Osteoblast (primary cell): ENCODE results near the gene AKAP11. TPM values are rescaled to one million over a fixed set of nuclear protein-coding genes. Genes with fewer than 3 reads are reported as not detected.

Source experiments
- DNase-seq: peaks from one replicate; pipeline ENCODE4 v3.0.0; 2011; ENCODE audit warnings: low spot score, mixed read lengths; ENCODE audit not compliant: insufficient read length; ENCODE audit errors: missing footprints
- H2AFZ ChIP-seq: 2 replicates; pipeline ENCODE4 v1.6.0; 2011; ENCODE audit warnings: mild to moderate bottlenecking, low read length
- H3K27ac ChIP-seq: 2 replicates; pipeline ENCODE4 v1.5.1; 2011; ENCODE audit warnings: mild to moderate bottlenecking, low read depth, low read length, moderate library complexity
- H3K27me3 ChIP-seq: 2 replicates; pipeline ENCODE4 v1.6.0; 2012; ENCODE audit warnings: mild to moderate bottlenecking, control low read depth, inconsistent platforms, low read length, moderate library complexity; ENCODE audit not compliant: insufficient read depth
- H3K36me3 ChIP-seq: 2 replicates; pipeline ENCODE4 v1.5.1; 2011; ENCODE audit warnings: mild to moderate bottlenecking, low read length, control low read depth, moderate library complexity; ENCODE audit not compliant: insufficient read depth
- H3K4me1 ChIP-seq: 2 replicates; pipeline ENCODE4 v1.5.1; 2011; ENCODE audit warnings: mild to moderate bottlenecking, low read length, control low read depth, moderate library complexity; ENCODE audit not compliant: insufficient read depth
- H3K4me2 ChIP-seq: 2 replicates; pipeline ENCODE4 v1.6.0; 2011; ENCODE audit warnings: mild to moderate bottlenecking, low read length; ENCODE audit not compliant: insufficient read depth
- H3K4me3 ChIP-seq: fragments of 200-600 bp; sonication (generic); 3 replicates; pipeline ENCODE4 v1.5.1; 2012; ENCODE audit warnings: mild to moderate bottlenecking, low read length, inconsistent platforms; ENCODE audit not compliant: insufficient read depth
- H3K79me2 ChIP-seq: 2 replicates; pipeline ENCODE4 v1.6.0; 2012; ENCODE audit warnings: mild to moderate bottlenecking, low read length, control low read depth, inconsistent platforms; ENCODE audit not compliant: insufficient read depth
- H3K9me3 ChIP-seq: 2 replicates; pipeline ENCODE4 v1.5.1; 2011; ENCODE audit warnings: low read depth, low read length, control low read depth
- H4K20me1 ChIP-seq: 2 replicates; pipeline ENCODE4 v1.6.0; 2012; ENCODE audit warnings: mild to moderate bottlenecking, low read length, control low read depth; ENCODE audit not compliant: insufficient read depth
- total RNA-seq: library from RNA; depleted of rRNA; stranded (reverse); fragments of >200 nt; gene quantifications from 2 replicates; pipeline ENCODE4 v1.2.3, GENCODE V29; 2012
- TF ChIP-seq, protein P1 (sequence below): IDR thresholded peaks from 2 replicates; pipeline ENCODE4 v1.5.1; 2011; ENCODE audit warnings: mild to moderate bottlenecking, low read depth, low read length, moderate library complexity; ENCODE audit errors: extremely low read depth

The AKAP11 gene
- total RNA-seq, 1 donor: 29.3 TPM

DNA sequence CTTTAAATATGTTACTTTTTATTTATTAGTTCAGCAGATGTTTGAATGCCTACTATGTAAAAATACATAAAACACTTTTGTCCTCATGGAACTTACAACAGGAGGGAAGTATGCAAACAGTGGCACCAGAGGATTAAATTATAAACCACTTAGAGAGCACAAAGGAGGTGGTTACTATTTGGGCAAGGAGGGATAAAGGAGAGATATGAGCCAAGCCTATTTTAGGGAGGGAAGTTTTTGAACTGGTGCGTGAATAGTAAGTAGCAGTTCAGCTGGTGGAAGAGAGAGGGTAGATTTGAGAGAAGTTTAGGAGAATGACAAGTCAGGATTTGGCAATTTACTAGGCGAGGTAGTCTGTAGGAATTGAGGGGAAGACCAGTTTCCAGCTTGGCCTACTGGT is 8.6 kb downstream of the AKAP11 start:
- Histone ChIP-seq H3K27me3 (no peaks in the 10 kb centered on the region), H3K79me2 (peaks cover 95% of the 10 kb centered on the region), H3K4me3 (no peak overlapping the region), H4K20me1 (peaks cover 8% of the 10 kb centered on the region), H3K4me2 (no peak overlapping the region), H2AFZ (no peak overlapping the region), H3K27ac (no peak overlapping the region), H3K4me1 (peaks cover 8% of the 10 kb centered on the region), H3K36me3 (no peaks in the 10 kb centered on the region), H3K9me3 (no peaks in the 10 kb centered on the region)
- DNase-seq: no peak
- TF ChIP-seq, protein P1, sequence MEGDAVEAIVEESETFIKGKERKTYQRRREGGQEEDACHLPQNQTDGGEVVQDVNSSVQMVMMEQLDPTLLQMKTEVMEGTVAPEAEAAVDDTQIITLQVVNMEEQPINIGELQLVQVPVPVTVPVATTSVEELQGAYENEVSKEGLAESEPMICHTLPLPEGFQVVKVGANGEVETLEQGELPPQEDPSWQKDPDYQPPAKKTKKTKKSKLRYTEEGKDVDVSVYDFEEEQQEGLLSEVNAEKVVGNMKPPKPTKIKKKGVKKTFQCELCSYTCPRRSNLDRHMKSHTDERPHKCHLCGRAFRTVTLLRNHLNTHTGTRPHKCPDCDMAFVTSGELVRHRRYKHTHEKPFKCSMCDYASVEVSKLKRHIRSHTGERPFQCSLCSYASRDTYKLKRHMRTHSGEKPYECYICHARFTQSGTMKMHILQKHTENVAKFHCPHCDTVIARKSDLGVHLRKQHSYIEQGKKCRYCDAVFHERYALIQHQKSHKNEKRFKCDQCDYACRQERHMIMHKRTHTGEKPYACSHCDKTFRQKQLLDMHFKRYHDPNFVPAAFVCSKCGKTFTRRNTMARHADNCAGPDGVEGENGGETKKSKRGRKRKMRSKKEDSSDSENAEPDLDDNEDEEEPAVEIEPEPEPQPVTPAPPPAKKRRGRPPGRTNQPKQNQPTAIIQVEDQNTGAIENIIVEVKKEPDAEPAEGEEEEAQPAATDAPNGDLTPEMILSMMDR: no peak

DNA sequence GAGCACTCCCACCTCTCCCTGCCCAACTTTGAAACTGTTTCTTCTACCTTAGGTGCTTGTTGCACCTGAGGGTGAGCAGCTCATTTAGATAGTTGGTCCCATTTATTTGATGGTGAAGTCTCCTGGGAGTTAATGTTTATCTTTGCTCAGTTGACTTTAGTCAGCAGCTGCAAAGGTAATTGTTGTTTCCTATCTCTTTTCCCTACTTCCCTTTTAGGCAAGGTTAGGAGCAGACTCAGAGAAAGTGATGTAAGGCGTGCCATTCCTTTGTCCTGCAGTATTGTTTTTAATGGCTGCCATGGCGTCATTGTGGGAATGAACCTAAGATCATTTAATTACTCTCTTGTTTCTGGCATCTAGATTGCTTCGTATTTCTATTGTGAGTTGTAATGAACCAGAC is 11.6 kb downstream of the AKAP11 start:
- H3K4me3 ChIP-seq: no peak overlapping the region

DNA sequence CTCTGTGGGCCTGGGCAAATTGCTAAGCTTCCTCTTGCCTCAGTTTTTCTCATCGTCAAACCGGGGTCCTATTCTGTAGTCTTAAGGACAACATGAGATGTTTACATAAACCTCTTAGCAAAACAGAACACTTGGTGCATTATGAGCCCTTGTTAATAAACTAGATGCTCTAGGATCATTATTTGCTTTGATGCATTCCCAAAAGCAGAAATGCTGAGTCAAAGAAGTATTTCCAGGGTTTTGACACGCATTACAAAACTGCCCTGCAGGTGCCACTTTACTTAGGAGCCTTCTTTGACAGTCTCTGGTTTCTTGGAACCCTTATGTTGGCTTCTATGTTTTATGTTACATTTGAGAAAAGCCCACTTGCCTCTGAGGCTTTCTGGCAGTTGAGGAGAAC is 12.1 kb downstream of the AKAP11 start:
- TF ChIP-seq, protein P1: no peak
- Histone ChIP-seq H3K4me1 (no peaks in the 10 kb centered on the region), H3K9me3 (no peaks in the 10 kb centered on the region), H3K27ac (no peak overlapping the region), H3K79me2 (peaks cover 70% of the 10 kb centered on the region), H3K4me3 (no peak overlapping the region), H3K36me3 (peaks cover 7% of the 10 kb centered on the region), H4K20me1 (peaks cover 8% of the 10 kb centered on the region), H2AFZ (no peak overlapping the region), H3K4me2 (no peak overlapping the region), H3K27me3 (no peaks in the 10 kb centered on the region)
- no peak for DNase-seq

More for the DNA sequence above, 11.6 kb downstream of the AKAP11 start:
- Histone ChIP-seq H3K27ac (no peak overlapping the region), H2AFZ (no peak overlapping the region), H3K9me3 (no peaks in the 10 kb centered on the region), H3K4me1 (no peaks in the 10 kb centered on the region), H4K20me1 (peaks cover 8% of the 10 kb centered on the region), H3K36me3 (peaks cover 5% of the 10 kb centered on the region), H3K4me2 (no peak overlapping the region), H3K79me2 (peaks cover 71% of the 10 kb centered on the region), H3K27me3 (no peaks in the 10 kb centered on the region)
- TF ChIP-seq, protein P1: no peak
- DNase-seq: no peak

- DNase-seq: no peak
These were observed 26.4 kb downstream of the AKAP11 start for GRCh38 chr13:42298392-42298791.

More at GRCh38 chr13:42298392-42298791, 26.4 kb downstream of the AKAP11 start:
- Histone ChIP-seq H3K79me2 (peaks cover 2% of the 10 kb centered on the region), H3K4me2 (no peak overlapping the region), H3K36me3 (peaks cover 71% of the 10 kb centered on the region), H3K27me3 (no peaks in the 10 kb centered on the region), H4K20me1 (no peaks in the 10 kb centered on the region), H3K9me3 (no peaks in the 10 kb centered on the region), H3K4me1 (no peaks in the 10 kb centered on the region), H3K4me3 (no peak overlapping the region), H3K27ac (no peak overlapping the region), H2AFZ (no peak overlapping the region)
- TF ChIP-seq, protein P1: no peak
